WTC11 (cell line): Measurements from ENCODE around the gene SPNS3.

Experiments
- ATF2 ChIP-seq: sonication (generic); formaldehyde crosslinking; IDR thresholded peaks from 2 replicates; pipeline ENCODE4 v1.8.1; 2022; ENCODE audit warnings: low read depth, missing genetic modification reagents, borderline replicate concordance
- CTCF ChIP-seq: fragments of 200-600 bp; IDR thresholded peaks from 2 replicates; pipeline ENCODE4 v1.8.0; 2022; ENCODE audit warnings: antibody characterized with exemption
- HMGXB4 ChIP-seq: sonication (generic); formaldehyde crosslinking; IDR thresholded peaks from 2 replicates; pipeline ENCODE4 v1.8.1; 2023; ENCODE audit warnings: mild to moderate bottlenecking, moderate library complexity, missing genetic modification reagents
- MAX ChIP-seq: sonication (generic); formaldehyde crosslinking; IDR thresholded peaks from 2 replicates; pipeline ENCODE4 v1.8.0; 2022; ENCODE audit warnings: mild to moderate bottlenecking, missing genetic modification reagents
- NR2C2 ChIP-seq: sonication (generic); formaldehyde crosslinking; IDR thresholded peaks from 2 replicates; pipeline ENCODE4 v1.8.0; 2022; ENCODE audit warnings: mild to moderate bottlenecking, missing genetic modification reagents
- TCF7 ChIP-seq: sonication (generic); formaldehyde crosslinking; IDR thresholded peaks from 2 replicates; pipeline ENCODE4 v1.8.0; 2022; ENCODE audit warnings: mild to moderate bottlenecking, low read depth, missing genetic modification reagents, moderate library complexity
- TEAD1 ChIP-seq: sonication (generic); formaldehyde crosslinking; IDR thresholded peaks from 2 replicates; pipeline ENCODE4 v1.8.0; 2022; ENCODE audit warnings: mild to moderate bottlenecking, missing genetic modification reagents
- ZNF416 ChIP-seq: fragments of 250-450 bp; sonication (Bioruptor Pico); IDR thresholded peaks from 2 replicates; pipeline ENCODE4 v1.9.0; 2021; ENCODE audit warnings: mild to moderate bottlenecking, inconsistent platforms

- TF ChIP-seq CTCF (no peak), NR2C2 (CRISPR knock-in tag) (no peak), MAX (CRISPR knock-in tag) (no peak), ZNF416 (CRISPR knock-in tag) (no peak), ATF2 (no peak), TEAD1 (CRISPR knock-in tag) (no peak), TCF7 (no peak), HMGXB4 (CRISPR knock-in tag) (no peak)
These were observed 83.0 kb downstream of the SPNS3 start for GRCh38 chr17:4516735-4517134.
